Smooth muscle cell of the brain vasculature (primary cell): ENCODE measurements around the gene DHCR24.

Experiments
- DNase-seq: peaks from one replicate; pipeline ENCODE4 v3.0.0-alpha.2; 2012; ENCODE audit warnings: low read depth, low spot score

Gene DHCR24

DNA sequence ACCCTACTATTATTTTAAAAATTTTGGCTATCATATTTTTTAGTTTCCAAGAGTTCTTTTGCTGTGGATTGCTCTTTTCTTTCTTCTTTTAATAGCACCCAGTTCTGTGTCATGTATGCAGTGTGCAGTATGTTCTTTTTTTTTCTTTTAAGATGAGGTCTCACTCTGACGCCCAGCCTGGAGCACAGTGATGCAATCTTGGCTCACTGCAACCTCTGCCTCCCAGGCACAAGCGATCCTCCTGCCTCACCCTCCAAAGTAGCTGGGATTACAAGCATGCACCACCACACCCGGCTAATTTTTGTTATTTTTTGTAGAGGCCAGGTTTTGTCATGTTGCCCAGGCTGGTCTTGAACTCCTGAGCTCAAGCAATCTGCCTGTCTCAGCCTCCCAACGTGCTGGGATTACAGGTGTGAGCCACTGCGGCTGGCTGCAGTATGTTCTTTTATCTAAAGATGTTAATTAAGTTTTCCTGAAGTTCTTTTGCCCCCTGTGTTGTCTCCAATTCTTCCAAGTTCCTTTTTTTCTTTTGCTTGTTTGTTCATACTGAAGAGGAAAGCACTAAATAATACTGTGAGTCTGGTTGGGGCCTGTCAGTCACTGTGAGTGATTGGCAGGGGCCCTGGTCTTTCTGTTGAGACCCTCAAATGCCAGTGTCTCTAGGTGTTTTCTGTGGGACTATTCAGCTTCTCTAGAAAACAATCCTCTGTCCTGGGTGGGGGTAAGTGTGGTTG, 68.4 kb downstream of the DHCR24 start:
- no peak for DNase-seq

DNA sequence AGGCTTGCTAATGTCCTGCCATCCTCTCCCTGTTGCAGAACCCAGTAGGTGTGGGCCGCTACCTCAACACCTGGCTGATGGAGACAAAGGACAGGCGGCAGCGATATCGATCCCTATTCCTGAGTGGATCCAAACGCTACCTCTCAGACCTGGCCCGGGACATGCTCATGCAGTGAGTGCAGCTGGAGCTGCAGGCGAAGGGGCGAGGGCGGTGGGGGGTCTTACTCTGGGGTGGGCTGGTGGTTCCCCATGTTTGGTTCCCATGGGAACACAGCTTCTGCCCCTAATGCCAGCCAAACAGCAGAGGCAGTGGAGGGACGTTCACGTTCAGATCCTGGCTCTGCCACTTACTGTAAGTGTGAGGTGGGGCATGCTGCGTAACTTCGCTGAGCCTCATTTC, 70.0 kb downstream of the DHCR24 start:
- no peak for DNase-seq

DNA sequence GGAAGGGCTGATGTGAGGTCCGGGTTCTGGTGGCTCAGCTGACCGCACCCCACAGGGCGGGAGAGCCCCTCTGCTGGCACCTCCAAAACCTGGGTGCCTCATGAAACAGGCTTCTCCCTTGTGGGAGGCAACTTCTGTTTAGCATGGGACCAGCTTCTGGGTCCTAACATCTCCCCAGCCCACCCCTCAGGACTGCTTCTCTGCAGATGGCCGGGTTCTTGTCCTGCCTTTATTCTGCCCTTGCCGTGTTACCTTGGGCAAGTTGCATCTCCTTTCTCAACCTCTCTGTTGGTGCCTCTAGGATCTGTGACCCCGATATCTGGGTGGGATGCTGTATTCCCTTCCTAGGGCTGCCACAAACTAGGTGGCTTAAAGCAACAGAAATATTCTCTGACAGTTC, 70.9 kb downstream of the DHCR24 start:
- DNase-seq, result no peak

DNA sequence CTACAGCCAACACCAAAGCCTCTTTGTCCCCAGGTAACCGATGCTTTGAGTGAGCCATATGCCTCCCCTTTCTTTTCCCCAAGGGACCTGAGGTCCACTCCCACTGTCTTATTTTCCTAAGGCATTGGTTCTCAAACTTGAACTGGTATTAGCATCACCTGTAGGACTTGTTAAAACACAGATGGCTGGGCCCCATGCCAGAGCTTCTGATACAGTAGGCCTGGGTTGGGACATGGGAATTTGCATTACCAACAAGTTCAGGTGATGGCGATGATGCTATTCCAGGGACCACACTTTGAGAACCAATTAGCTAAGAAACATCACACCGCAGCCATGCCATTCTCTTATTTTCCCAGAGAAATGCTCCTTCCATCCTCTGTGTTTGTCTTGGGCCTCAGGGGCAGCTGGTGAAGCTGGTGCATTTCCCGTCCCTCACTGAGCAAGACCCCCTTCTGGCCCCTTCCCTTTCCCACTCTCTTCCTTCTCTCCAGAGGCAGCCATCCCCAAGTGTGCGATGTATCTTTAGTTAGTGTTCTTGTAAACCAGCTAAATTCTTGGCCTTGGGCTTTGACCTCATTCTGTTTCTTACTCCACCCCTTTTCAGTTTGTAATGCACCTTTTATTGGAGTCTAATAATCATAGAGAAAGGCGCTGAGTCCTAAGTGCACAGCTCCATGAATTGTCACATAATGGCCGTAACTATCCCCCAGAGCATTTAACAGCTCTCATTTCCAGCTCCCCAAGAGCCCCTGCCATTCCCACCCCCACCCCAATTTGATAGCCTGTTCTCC, 71.7 kb downstream of the DHCR24 start:
- no peak for DNase-seq

GRCh38 chr1:54814571-54814970, 72.4 kb downstream of the DHCR24 start:
- no peak for DNase-seq

- no peak for DNase-seq
Observed at GRCh38 chr1:54814126-54814498, 72.9 kb downstream of the DHCR24 start.

GRCh38 chr1:54813485-54814125, 73.4 kb downstream of the DHCR24 start:
- DNase-seq, result no peak

GRCh38 chr1:54812801-54813484, 74.1 kb downstream of the DHCR24 start:
- no peak for DNase-seq

DNA sequence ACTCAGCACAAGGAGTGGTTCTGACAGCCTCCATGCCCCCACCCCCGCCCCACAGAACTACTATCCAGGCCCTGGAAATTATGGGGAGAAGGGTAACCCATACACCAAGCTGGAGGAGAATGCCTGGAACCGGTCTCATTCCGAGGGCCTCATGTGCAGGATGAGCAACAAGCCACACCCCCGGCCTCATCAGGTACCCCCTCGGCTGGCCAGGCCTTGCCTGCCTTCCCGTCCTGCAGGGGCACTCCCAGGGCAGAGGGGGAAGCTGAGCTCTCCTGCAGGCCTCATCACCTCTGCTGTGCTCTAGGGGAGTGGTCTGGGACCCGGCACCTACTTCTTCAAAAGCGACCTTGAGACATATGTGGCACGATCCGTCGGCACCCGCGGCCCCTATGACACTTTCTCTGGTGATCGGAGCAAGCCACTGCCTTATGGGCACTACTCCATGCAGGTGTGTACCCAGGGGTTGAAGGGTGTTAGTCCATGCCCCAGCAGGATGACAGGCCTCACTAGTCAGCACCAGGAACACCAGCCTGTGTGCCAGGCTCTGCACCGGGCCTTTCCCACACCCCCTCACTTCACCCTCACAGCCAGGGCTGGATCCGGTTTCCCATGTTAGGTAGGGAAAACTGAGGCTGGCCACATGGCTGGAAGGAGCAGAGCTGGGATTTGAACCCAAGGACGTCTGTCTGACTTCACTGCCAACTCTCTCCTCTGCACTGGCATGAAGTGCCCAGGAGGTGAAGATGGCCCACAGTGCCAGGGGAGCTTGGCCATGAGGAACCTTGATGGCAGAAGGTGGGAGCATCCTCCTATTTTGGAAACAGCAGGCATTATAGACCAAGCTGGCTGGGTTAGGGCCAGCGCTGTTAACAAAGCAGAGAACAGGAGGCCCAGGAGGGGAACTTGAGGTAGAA, 75.0 kb downstream of the DHCR24 start:
- DNase-seq, result no peak

- no peak for DNase-seq
Observed at GRCh38 chr1:54811066-54811465, 75.9 kb downstream of the DHCR24 start.

GRCh38 chr1:54810153-54810942, 76.6 kb downstream of the DHCR24 start:
- no peak for DNase-seq

DNA sequence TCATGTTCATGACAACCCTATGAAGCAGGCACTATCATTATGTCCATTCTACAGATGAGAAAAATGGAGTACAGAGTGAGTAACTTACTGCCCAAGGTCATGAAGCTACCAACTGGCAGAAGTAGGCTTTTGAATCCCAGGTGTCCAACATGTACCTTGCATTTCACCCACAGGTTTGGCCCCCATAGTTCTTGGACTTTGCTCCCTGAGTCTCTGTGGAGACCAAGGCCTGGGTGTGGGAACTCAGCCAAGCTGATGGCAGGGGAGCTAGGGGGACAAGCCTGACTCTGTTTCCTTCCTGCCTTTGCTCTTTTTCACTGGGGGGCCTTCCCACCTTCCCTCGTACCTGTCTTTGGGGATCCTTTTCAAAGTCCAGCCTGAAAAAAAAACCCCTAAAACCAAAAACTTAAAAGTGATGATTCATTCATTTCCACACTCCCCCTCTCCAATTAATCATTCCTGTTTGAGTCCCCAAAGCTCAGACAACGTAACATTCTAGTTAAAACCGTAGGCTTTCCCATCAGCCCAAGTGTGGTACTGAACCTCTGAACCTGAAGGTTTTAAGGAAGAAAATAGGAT, 77.4 kb downstream of the DHCR24 start:
- no peak for DNase-seq

- DNase-seq, result no peak
Observed at GRCh38 chr1:54808443-54809207, 78.4 kb downstream of the DHCR24 start.

GRCh38 chr1:54807756-54808155, 79.2 kb downstream of the DHCR24 start:
- no peak for DNase-seq

DNA sequence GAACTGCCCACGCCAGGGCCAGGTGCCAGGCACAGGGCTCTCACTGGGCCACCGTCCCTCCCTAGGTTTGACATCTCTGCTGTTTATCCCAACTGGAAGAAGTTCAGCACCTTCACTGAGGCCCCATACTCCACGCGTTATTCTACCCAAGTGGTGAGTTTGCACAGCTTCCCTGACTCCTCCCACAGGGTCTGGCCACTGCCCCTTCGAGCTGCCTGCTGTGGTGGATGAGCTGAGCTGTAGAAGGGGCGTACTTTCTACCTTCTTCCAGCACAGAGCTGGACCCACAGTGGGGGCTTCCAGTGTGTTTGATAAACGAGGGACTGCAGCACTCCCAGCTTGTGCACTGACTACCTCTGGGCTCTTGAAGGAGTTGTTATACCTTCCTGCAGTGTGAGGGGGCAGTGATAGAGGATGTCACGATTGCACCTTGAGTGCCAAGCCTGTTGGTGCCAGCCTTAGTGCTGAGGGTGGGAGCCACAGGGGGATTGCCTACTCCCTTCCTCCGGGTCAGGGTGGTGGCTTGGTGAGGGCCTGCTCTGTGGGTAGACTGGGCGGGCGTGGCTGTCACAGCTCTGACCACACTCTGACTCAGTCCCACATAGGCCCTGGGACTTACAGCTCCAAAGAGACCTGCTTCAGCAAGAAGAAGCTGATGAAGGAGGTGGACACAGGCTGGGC, 79.9 kb downstream of the DHCR24 start:
- DNase-seq, result no peak

DNA sequence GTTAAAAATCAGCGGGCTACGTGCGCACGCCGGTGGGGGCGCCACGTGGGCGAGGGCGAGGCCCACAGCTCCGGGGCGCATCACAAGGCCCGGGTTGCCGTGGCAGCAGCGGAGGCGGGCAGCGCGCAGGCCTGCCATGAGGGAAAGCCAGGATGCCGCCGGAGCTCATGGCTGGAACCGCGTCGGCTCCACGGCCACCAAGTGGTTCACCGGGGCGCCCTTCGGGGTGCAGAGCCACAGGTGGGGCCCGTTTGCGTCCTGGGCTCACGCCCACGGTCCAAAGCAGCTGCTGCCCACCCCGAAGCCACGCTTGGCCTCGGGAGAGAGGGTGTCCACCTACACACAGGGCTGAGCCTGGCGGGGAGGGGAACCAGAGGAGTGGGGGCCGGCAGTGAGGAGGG, 81.0 kb downstream of the DHCR24 start:
- no peak for DNase-seq

GRCh38 chr1:54805466-54805865, 81.5 kb downstream of the DHCR24 start:
- DNase-seq, result no peak

DNA sequence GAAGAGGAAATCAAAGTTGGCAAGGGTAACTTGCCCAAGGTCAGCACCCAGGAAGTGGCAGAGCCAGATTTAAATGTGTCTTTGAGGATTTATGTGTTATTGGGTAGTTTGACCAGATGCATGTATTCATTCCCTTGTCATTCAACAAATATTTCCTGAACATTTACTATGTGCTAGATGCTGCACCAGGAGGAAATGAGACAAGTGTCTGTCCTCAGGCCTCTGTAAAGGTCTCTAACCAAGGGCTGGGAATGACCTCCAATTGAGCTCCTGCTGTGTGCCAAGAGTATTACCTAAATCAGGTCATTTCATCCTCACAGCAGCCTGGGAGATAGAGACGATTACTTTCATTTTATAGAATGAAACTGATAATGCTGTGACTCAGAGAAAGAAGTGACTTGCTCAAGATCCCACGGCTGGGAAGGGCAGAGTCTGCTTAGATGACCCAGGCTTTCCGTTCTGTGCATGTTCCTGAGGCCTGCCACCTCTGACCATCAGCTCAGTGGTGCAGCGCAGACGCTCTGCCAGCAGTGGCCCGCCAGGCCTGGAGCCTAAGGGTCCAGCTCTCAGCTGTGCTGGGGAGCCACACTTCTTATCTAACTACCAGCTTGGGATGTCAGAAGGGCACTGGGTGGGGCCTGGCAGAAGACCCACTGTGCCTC, 82.4 kb downstream of the DHCR24 start:
- no peak for DNase-seq
